Neuronal stem cell (in vitro differentiated cells): Measurements from ENCODE around the gene STARD10.

Experiments
- DNase-seq: peaks from one replicate; pipeline ENCODE4 v3.0.0-alpha.2; 2013; ENCODE audit warnings: low spot score
- H2AFZ ChIP-seq: one replicate; pipeline ENCODE4 v1.6.1; 2013; ENCODE audit warnings: mild to moderate bottlenecking, low read length, inconsistent platforms
- H2AK5ac ChIP-seq: 2 replicates; pipeline ENCODE4 v1.6.1; 2013; ENCODE audit warnings: low read depth, mild to moderate bottlenecking, inconsistent platforms, low read length, moderate library complexity, mixed read lengths
- H2BK120ac ChIP-seq: 2 replicates; pipeline ENCODE4 v1.6.1; 2013; ENCODE audit warnings: low read depth, mild to moderate bottlenecking, inconsistent platforms, low read length, moderate library complexity, mixed read lengths
- H2BK12ac ChIP-seq: one replicate; pipeline ENCODE4 v1.6.1; 2013; ENCODE audit warnings: low read length, inconsistent platforms
- H2BK15ac ChIP-seq: 2 replicates; pipeline ENCODE4 v1.6.1; 2013; ENCODE audit warnings: mild to moderate bottlenecking, low read length, inconsistent platforms, mixed read lengths
- H2BK5ac ChIP-seq: one replicate; pipeline ENCODE4 v1.6.1; 2013; ENCODE audit warnings: inconsistent platforms, mild to moderate bottlenecking, low read length, moderate library complexity
- H3K14ac ChIP-seq: one replicate; pipeline ENCODE4 v1.6.1; 2013; ENCODE audit warnings: low read length, inconsistent platforms
- H3K18ac ChIP-seq: 2 replicates; pipeline ENCODE4 v1.6.1; 2013; ENCODE audit warnings: low read length, inconsistent platforms
- H3K23ac ChIP-seq: 2 replicates; pipeline ENCODE4 v1.6.1; 2013; ENCODE audit warnings: low read depth, mild to moderate bottlenecking, mixed read lengths, low read length, inconsistent platforms; ENCODE audit not compliant: poor library complexity
- H3K27ac ChIP-seq: replicated peaks from 3 replicates; pipeline ENCODE4 v1.5.1; 2013; ENCODE audit warnings: low read length, inconsistent platforms
- H3K27me3 ChIP-seq, 3 experiments: 2 replicates each; pipeline ENCODE4 v1.6.1; 2013; ENCODE audit warnings: low read length in 3 of 3, mild to moderate bottlenecking in 2 of 3, inconsistent platforms in 1 of 3, low read depth in 1 of 3, mixed read lengths in 1 of 3, moderate library complexity in 1 of 3; ENCODE audit not compliant: control insufficient read depth in 3 of 3, insufficient read depth in 3 of 3
- H3K36me3 ChIP-seq, 2 donors: replicated peaks in 1 of 2; 2 replicates each; pipeline ENCODE4 v1.6.1; 2013; ENCODE audit warnings: low read length in 2 of 2; ENCODE audit not compliant: control insufficient read depth in 2 of 2, insufficient read depth in 2 of 2
- H3K4ac ChIP-seq: 2 replicates; pipeline ENCODE4 v1.6.1; 2013; ENCODE audit warnings: inconsistent platforms, mild to moderate bottlenecking, low read length, moderate library complexity
- H3K4me1 ChIP-seq, 2 donors: 1 replicate in 1 of 2; 2 replicates in 1 of 2; pipeline ENCODE4 v1.6.1; 2013; ENCODE audit warnings: low read length in 2 of 2, low read depth in 1 of 2; ENCODE audit not compliant: control insufficient read depth in 2 of 2, insufficient read depth in 1 of 2
- H3K4me2 ChIP-seq: one replicate; pipeline ENCODE4 v1.6.1; 2013; ENCODE audit warnings: mild to moderate bottlenecking, low read length, inconsistent platforms; ENCODE audit not compliant: insufficient read depth, poor library complexity, severe bottlenecking
- H3K4me3 ChIP-seq, 2 donors: 2 replicates each; pipeline ENCODE4 v1.5.1; 2013; ENCODE audit warnings: low read length in 2 of 2, mild to moderate bottlenecking in 2 of 2, inconsistent platforms in 1 of 2, moderate library complexity in 1 of 2
- H3K79me1 ChIP-seq: one replicate; pipeline ENCODE4 v1.6.1; 2013; ENCODE audit warnings: low read depth, mild to moderate bottlenecking, inconsistent platforms, low read length, moderate library complexity
- H3K9ac ChIP-seq: one replicate; pipeline ENCODE4 v1.6.1; 2013; ENCODE audit warnings: mild to moderate bottlenecking, low read depth, low read length, inconsistent platforms; ENCODE audit not compliant: poor library complexity
- H3K9me3 ChIP-seq, 2 donors: replicated peaks in 1 of 2; 2 replicates each; pipeline versions ENCODE3 to v1.6.1; 2013; ENCODE audit warnings: low read length in 2 of 2, mild to moderate bottlenecking in 2 of 2, inconsistent platforms in 1 of 2, low read depth in 1 of 2, mixed read lengths in 1 of 2, moderate library complexity in 1 of 2; ENCODE audit not compliant: control insufficient read depth in 2 of 2, insufficient read depth in 1 of 2
- H4K8ac ChIP-seq: one replicate; pipeline ENCODE4 v1.6.1; 2013; ENCODE audit warnings: low read depth, mild to moderate bottlenecking, inconsistent platforms, low read length, moderate library complexity
- H4K91ac ChIP-seq: one replicate; pipeline ENCODE4 v1.6.1; 2013; ENCODE audit warnings: low read length, low read depth, mild to moderate bottlenecking, inconsistent platforms; ENCODE audit not compliant: poor library complexity
- whole genome bisulfite sequencing, 2 donors: extraction: QIAGEN DNeasy Blood & Tissue Kit; methylation state at CpG; one replicate each; pipeline ENCODE4 v1.1.7; 2013; ENCODE audit warnings: missing lambda C conversion rate in 2 of 2, mixed read lengths in 1 of 2; ENCODE audit not compliant: insufficient read length in 2 of 2, insufficient replicate concordance in 1 of 2; ENCODE audit errors: extremely low coverage in 2 of 2; 5-methylcytosine and 5-hydroxymethylcytosine counted together

The STARD10 gene

GRCh38 chr11:72754149-72754543 lies 39.7 kb downstream of the STARD10 start:
- Histone ChIP-seq H2BK120ac (no peak overlapping the region), H3K4me3 (no peak overlapping the region), H3K18ac (no peak overlapping the region), H3K27ac (no peak overlapping the region), H3K4ac (no peak overlapping the region), H2AFZ (no peak overlapping the region), H3K14ac (no peak overlapping the region), H2BK15ac (no peak overlapping the region), H3K9me3 (no peaks in the 10 kb centered on the region), H3K79me1 (peaks cover 3% of the 10 kb centered on the region), H2BK12ac (no peak overlapping the region), H3K23ac (no peak overlapping the region), H4K91ac (no peak overlapping the region), H4K8ac (no peak overlapping the region), H3K9ac (no peak overlapping the region), H3K4me2 (no peak overlapping the region), H2BK5ac (no peak overlapping the region), H2AK5ac (no peak overlapping the region), H3K4me1 (peaks cover 2 to 17% of the 10 kb centered on the region in 2 donors), H3K27me3 (peaks cover 0 to 5% (median 0%) of the 10 kb centered on the region in 3 experiments), H3K36me3 (no peaks in the 10 kb centered on the region)
- no peak for DNase-seq
- WGBS, 2 donors: no CpG with 5 or more reads among the region's 8 CpGs

DNA sequence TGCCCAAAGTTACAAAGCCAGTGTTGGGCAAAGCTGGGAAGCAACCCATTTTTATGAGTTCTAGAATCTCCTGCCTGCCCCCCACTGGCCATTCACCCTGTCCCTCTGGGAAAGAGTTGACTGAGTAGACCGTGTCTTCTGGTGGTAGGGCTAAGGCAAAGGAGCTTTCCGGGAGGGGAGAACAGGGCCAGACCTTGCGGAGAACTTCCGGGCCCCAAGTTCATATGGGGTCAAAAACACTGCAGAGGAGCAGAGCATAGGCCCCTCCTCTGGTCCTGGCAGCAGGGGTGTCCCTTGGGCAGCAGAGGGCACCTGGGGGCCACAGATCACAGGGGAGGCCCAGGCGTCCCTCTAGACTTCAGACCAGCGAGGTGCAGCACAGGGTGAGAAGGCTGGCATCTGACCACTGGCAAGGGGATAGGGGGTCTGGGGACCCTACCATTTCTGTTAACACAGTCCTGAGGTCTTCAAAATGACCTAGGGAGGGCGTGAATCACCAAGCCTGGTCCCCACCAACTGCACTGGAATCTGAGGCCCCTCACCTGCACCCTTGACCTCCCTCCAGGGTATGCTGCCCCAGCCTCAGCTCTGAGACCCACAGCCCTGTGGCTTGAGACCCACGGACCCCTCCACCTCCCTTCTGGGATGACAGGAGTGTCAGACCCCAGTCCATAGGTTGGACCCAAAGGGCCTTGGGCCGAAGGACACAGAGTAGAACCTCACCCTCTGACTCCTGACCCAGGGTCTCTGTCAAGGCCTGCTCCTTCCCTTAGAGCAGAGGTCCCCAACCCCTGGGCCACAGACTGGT lies 40.3 kb downstream of the STARD10 start:
- Histone ChIP-seq H4K91ac (no peak overlapping the region), H2BK120ac (no peak overlapping the region), H3K27me3 (peaks cover 0 to 5% (median 0%) of the 10 kb centered on the region in 3 experiments), H3K9me3 (no peaks in the 10 kb centered on the region), H2BK12ac (no peak overlapping the region), H4K8ac (no peak overlapping the region), H3K36me3 (no peaks in the 10 kb centered on the region), H2AK5ac (no peak overlapping the region), H3K79me1 (peaks cover 3% of the 10 kb centered on the region), H3K4ac (no peak overlapping the region), H3K27ac (no peak overlapping the region), H3K9ac (no peak overlapping the region), H2AFZ (no peak overlapping the region), H3K18ac (no peak overlapping the region), H3K23ac (no peak overlapping the region), H3K4me2 (no peak overlapping the region), H3K4me1 (peaks cover 2 to 15% of the 10 kb centered on the region in 2 donors), H3K4me3 (no peak overlapping the region), H2BK15ac (no peak overlapping the region), H2BK5ac (no peak overlapping the region), H3K14ac (no peak overlapping the region)
- no CpG with 5 or more reads among the region's 9 CpGs for WGBS, 2 donors
- no peak for DNase-seq

GRCh38 chr11:72752088-72752914 lies 41.5 kb downstream of the STARD10 start, which contains the start of gene ARAP1:
Gene ARAP1 (minus strand): TSS chr11:72752408. CDS start chr11:72727128, 25,280 bp downstream.
- no peak within 1 kb of the TSS for H3K27ac ChIP-seq
- WGBS, 2 donors: no CpG with 5 or more reads among the region's 51 CpGs
- DNase-seq: peak; percentile 60

More at GRCh38 chr11:72752088-72752914, 41.5 kb downstream of the STARD10 start, which contains the start of gene ARAP1:
- Histone ChIP-seq H3K9ac (peak within 1 kb of the TSS; percentile 81), H2AFZ (peak within 1 kb of the TSS; percentile 84), H3K18ac (peak within 1 kb of the TSS; percentile 93), H3K79me1 (peaks cover 3% of the 10 kb centered on the region), H2BK12ac (peak within 1 kb of the TSS; percentile 43), H3K36me3 (no peaks in the 10 kb centered on the region), H3K23ac (peak within 1 kb of the TSS; percentile 81), H3K27me3 (peaks cover 0 to 5% (median 0%) of the 10 kb centered on the region in 3 experiments), H3K4me3 (peak within 1 kb of the TSS; percentile 53 to 89), H3K14ac (peak within 1 kb of the TSS; percentile 71), H2AK5ac (peak within 1 kb of the TSS; percentile 82), H3K9me3 (no peaks in the 10 kb centered on the region), H3K4me2 (peak within 1 kb of the TSS; percentile 90), H2BK5ac (peak within 1 kb of the TSS; percentile 83), H4K8ac (no peak within 1 kb of the TSS), H3K4ac (no peak within 1 kb of the TSS), H3K4me1 (peaks cover 2 to 15% of the 10 kb centered on the region in 2 donors), H4K91ac (no peak within 1 kb of the TSS), H2BK120ac (no peak within 1 kb of the TSS), H2BK15ac (peak within 1 kb of the TSS; percentile 84)
